ENCODE results near the gene ZNF620.
A peak's percentile ranks its signal among the peaks of the same experiment; 100 is the strongest.
"Not testable (repeated sequence)": the region's sequence is repeated elsewhere in the genome, so short reads cannot be mapped to it uniquely, and the experiment has no call there.

ZNF620 gene

DNA sequence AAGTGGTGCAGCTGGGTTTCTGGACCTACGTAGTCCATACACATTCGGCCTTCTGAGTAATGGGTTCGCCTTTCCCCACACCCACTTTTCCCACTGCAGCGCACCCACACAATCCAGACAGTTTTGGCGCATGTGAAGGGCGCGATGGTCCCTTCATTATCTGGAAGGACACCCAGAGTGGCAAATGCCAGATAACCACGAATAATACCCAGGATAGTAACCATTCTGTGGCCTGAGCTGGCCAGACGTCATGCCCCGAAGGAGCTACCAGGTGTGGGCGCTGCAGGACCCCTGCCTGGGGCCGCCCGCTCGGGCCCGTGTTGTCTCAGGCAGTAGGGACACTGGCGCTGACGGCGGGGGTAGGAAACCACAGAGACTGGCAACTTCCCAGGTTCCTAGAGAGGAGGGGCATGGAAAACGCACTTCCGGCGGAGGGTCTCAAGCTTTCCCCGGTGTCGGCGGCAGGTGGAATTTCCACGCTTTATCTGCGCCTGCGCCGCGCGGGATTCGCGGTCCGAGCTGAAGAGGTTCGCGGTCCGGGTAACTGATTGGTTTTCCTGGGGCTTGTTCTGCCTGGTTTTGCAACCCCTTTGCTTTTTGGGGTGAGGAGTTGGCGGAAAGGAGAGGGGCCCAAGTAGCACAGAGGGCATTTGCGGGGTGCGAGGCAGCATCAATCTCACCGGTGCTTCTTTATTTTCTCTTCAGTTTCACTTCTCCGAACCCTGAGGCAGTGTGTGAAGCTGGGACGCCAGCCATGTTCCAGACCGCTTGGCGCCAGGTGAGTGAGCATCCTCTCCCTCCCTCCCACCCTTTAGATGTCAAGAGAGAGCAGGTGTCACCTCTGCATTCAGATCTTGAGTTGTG, at the start of gene ZNF620:
TSS of gene ZNF620 (plus strand) at position 441 of the 864 bp plus-strand sequence. CDS start at position 755, 314 bp downstream.
- peak; percentile 68 for DNase-seq

DNA sequence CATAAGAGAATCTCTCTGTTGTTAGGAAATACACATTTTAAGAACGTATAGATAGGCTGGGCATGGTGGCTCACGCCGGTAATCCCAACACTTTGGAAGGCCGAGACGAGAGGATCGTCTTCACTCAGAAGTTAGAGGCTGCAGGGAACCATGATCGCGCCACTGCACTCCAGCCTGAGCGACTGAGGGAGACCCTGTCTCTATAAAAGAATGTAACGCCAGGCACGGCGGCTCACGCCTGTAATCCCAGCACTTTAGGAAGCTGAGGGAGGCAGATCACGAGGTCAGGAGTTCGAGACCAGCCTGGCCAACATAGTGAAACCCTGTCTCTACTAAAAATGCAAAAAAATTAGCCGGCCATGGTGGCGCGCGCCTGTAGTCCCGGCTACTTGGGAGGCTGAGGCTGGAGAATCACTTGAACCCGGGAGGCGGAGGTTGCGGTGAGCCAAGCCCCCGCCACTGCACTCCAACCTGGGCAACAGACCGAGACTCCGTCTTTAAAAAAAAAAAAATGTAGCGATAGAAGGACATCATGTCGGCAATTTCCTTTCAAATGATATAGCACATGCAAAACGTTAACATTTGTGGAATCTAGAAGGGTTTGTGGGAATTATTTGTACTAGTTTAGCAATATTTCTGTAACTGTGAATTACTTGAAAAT, 49.4 kb upstream of the ZNF620 start:
- no peak for DNase-seq

DNA sequence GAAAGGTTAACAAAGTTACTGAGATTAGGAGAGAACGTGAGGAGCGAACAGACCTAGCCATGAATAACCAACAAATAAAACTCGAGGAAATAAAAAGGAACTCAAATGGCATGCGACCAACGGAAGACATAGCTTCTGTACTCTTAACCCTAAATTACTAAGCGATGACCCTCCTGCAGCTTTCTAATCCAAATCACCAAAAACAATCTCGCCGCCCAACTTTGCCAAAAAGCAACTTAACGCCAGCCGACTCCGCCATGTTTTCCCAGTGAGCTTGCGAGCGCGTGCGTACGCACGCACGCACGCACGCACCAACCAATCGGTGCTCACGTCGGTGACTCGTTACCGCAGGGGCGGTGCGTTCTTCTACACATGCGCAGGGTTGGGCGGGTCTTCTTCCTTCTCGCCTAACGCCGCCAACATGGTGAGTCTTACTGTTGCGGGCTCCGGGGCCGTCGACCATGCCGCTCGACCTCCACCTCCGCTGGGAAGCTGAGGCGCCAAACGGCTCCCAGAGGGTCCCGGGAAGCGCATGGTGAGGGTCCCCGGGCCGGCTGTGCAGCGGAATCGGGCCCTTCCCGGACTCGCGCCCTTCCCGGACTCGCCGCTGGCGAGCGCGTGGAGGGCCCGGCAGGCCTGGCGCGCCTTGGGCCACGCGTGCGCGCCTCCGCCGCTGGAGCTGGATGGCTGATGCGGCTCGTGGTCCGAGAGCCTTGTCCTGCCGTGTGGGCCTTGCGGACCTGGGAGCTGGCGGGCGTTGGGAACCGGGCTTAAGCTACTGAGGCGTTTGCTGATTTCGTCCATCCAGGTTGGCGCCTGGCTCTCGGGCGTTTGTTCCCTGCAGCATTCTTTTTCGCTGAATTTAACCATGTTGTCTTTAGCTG, 48.7 kb upstream of the ZNF620 start, which contains the start of gene RPL14:
TSS of gene RPL14 (plus strand) at position 400 of the 884 bp plus-strand sequence. CDS start at position 533, 133 bp downstream.
- peak; percentile 75 for DNase-seq

DNA sequence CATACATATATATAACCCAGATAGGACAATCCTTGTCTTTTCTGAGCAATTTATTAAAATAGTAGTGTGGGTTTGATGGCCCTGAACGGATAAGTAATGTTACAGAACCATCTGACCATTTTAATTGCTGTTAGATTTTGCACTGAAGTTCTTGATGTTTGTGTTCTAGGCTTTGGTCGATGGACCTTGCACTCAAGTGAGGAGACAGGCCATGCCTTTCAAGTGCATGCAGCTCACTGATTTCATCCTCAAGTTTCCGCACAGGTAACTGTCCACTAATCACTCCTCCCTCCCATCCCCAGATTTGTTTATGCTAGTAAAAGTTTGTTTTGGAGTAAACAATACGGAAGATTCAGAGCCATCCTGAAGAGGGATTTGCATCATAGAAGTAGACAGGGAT, 47.4 kb upstream of the ZNF620 start:
- no peak for DNase-seq

DNA sequence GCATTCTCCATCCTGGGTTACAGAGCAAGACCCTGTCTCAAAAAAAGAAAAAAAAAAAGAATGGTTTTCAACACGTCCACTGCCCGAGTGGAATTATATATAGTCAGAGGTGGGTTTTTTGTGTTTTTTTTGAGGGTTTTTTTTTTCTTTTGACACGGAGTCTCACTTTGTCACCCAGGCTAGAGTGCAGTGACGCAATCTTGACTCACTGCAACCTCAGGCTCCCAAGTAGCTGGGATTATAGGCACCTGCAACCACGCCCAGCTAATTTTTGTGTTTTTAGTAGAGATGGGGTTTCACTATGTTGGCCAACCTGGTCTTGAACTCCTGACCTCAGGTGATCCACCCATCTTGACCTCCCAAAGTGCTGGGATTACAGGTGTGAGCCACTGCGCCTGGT, 45.4 kb upstream of the ZNF620 start:
- DNase-seq, result not testable (repeated sequence)

DNA sequence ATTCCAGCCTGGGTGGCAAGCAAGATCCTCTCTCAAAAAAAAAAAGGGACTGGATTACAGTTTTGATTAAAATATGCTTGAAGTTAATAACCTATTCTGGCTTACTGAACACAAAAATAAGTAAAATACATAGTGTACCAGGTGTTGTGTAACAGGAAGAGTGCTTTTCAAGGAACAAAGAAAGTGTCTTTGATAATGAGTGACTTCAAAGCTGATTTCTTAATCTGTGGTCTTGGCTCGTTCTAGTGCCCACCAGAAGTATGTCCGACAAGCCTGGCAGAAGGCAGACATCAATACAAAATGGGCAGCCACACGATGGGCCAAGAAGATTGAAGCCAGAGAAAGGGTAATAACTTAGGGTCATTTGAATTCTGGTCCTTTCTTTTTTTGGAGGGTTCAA, 44.7 kb upstream of the ZNF620 start:
- DNase-seq, result no peak

DNA sequence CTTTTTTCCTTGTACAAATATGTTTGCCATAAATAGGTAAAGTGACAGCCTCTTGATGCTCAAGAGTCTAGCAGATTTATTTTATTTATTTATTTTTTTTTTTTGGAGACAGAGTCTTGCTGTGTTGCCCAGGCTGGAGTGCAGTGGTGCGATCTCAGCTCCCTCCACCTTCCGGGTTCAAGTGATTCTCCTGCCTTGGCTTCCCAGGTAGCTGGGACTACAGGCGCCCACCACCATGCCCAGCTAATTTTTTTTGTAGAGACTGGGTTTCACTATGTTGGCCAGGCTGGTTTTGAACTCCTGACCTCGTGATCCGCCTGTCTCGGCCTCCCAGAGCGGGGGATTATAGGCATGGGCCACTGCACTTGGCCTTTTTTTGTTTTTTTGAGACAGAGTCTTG, 43.0 kb upstream of the ZNF620 start:
- not testable (repeated sequence) for DNase-seq

DNA sequence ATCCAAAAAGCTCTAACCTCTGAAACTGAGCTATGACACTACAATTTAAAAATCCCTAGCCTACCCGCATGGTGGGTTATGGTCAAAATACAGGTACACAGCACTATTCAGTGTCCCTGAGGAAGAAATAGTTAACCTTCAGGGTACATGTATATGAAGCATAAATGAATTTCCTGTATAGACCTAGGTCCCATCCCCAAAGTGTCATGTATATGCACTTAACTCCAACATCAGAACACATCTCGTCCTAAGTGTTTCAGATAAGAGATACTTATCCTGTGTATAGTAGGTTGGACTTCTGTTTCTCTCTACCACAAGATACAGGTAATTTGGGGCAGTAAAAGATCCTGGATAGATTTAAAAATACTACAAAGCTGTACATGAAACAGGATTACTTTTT, 42.3 kb upstream of the ZNF620 start:
- no peak for DNase-seq

DNA sequence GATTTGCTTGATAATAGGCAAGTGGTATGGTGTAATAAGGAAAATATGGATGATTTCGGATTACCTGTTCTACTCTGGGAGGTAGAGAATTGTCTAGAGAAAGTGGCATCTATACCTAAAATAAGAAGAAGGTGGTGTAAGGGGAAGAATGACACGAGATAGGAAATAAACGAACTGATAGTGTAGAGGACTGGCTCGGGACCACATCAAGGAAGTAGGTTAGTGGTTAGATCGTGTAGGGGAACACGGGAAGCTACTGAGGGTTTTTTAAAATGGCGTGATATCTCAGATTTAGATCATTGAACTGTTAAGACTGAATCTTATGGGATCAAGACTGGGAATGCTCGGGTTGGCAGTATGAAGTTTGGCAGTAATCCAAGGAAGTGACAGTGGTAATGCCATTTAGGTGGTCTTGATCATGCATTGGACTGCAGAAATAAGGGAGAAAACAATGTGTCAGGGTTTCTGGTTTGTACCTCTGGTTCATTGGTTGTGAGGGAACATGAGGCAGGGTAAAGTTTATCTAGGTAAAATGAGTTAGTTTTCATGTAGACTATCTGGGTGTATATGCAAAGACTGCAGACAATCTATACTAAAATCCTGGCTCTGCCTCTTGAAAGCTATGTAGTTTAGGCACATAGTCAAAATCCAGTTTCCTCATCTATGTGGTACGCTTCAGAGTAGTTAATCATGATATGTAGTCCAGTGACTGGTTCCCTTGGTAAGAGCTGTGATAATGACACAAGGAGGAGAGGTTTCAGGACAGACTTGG, 41.3 kb upstream of the ZNF620 start:
- no peak for DNase-seq

DNA sequence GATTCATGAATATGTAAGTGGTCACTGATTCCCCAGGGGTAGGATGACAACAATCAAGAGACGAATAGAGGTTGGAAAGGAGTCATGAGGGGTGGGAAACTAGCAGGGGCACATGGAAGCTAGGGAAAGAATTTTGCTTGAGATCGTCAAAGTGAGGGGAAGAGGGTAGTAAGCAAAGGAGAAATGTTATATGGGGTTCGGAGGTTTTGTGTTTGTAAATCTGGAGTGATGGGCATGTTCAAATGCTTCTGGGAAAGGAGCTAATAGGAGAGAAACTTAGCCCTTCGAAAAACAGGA, 40.8 kb upstream of the ZNF620 start:
- no peak for DNase-seq

DNA sequence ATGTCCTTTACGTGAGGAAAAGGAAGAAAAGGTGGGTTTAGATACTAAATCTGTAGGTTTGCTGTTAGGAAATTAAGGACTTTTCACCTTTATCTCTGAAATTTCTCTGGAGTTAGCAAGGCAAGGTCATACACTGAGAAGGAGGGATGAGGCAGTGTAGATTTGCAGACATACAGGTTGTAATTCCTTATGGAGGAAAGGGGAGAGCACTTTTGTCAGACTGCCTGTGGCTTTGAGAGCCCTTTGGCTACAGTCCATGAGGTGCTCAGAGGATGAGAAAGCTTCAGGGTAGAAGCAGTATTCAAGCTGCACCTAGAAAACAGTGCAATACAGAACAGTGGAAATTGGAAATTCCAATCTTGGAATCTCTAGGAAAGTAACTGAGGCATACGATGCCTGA, 40.4 kb upstream of the ZNF620 start:
- DNase-seq, result no peak

DNA sequence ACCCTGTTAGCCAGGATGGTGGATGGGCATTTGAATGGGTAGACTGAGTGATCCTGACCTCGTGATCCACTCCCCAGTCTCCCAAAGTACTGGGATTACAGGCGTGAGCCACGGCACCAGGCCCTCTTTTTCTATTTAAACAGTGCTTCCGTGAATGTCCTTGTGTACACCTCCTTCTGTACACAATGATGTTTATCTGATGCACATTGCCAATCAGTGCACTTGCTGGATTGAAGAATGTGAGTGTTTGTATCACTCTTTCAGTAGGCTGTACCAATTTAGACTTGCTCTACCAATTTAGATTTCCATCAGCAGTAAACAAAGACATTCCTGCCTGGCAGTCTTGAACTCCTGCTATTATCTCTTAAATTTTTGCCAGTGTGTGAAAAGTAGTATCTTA, 37.8 kb upstream of the ZNF620 start:
- no peak for DNase-seq

DNA sequence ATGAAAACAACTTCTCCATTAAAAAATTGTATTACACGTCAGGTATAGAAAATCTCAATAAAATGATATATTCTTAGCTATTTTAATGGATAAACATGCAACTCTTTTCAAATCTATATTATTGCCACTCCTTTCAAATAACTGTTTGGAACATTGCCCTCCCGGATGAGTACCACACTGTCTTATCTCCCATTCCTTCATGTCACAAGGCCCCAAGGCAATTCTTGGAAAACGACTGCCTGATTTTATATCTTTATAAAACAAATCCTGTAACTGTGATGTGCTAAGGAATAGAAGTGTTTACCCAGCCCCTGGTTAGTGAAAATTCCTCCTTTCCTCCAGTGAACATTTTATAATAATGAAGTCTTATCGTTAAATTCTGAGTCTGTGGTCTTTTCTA, 35.1 kb upstream of the ZNF620 start:
- no peak for DNase-seq

DNA sequence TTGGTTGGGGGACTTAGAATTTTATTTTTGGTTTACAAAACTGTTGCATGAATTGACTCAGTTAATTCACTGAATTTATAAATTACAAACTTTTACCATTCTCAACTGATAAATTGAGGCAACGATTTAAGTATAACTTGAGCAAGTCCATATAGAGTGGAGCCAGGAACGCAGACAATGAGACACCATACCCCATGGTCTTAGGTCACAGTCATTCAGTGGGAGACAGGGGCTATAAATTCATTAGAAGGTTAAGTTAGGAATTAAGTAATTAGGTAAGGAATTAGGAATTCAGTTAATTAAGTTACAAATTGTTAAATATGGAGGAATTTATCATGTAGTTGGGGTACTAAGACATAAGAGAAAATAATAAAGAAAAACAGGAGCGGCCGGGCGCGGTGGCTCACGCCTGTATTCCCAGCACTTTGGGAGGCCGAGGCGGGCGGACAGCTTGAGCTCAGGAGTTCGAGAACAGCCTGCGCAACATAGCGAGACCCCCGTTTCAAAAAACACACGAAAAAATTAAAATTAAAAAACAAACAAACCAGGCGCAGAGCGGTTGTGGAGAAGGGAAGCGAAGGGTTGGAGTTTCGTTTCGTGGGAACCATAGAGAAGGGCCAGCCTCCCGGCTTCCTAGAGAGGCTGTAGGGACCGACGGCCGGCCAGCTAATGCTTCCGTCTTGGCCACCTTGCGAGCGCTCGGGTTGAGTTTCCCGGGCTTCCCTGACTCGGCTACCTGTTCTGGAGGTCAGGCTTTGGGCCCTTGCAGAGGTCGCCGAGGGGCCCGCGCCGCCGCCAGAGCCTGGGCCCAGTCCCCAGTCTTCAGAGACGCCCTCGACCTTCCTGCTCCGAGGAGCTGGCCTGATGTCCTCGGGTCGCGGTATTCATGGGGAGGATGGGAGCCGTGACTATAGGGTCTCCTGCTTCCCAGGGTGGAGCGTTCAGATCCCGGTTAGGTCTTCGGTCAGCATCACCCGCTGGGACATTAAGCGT, 29.1 kb upstream of the ZNF620 start, which contains the start of gene ZNF619:
TSS of gene ZNF619 (plus strand) at position 645 of the 993 bp plus-strand sequence. CDS start 858 bp downstream, outside the sequence.
- peak; percentile 4 for DNase-seq

DNA sequence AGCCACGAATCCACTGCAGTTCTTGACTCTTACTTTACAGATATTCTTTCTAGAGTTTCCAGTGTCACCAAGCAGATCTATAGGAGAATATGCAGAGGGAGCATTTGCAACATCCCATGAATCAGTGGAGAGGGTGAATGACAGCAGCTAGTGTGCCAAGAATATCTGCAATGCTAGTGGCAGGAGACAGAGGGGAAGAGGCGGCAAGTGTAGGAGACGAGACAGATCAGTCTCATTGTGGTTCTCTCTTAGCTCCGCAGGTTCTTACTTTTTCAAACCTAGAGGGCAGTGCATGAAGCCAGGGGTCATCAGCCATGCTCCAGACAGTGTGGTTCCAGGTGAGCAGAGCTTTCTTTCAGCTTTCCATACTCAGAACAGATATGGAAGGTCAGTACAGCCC, 28.2 kb upstream of the ZNF620 start:
- DNase-seq, result no peak

DNA sequence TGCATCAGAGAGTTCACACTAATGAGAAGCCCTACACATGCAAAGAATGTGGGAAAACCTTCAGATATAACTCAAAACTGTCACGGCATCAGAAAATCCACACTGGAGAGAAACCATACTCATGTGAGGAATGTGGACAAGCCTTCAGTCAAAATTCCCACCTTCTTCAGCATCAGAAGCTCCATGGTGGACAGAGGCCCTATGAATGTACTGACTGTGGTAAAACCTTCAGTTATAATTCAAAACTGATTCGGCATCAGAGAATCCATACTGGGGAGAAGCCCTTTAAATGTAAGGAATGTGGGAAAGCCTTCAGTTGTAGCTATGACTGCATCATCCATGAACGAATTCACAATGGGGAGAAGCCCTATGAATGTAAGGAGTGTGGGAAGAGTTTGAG, 18.7 kb upstream of the ZNF620 start:
- no peak for DNase-seq

DNA sequence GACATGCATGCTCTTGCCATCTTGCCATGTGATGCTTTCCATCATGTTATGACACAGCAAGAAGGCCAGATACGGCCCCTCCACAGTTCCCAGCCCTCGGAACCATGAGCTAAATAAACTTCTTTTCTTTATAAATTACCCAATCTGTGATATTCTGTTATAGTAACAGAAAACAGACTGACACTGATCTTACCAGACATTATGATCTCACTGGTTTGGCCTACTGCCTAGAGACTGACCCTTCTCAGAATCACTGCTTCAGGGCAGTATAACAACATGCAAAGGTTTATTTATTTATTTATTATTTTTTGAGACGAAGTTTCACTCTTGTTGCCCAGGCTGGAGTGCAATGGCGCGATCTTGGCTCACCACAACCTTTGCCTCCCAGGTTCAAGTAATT, 14.9 kb upstream of the ZNF620 start:
- no peak for DNase-seq

DNA sequence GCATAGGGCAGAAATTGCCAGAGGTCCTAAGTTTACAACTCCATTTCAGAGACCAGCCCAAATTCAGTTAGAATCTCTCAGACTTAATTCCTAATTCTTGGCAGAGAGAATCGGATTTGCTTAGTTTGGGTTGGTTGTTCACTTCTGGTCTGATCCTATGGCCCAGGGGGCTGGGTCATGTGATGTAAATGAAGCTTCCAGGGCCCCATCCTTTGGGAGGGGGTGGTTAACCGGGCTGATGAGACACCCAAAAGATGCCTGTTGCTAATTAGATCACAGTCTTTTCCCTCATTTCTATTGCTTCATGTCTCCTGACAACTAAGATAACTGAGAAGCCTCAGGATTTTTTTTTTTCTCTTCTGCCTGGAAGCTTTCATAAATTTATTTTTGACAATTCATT, 11.1 kb upstream of the ZNF620 start:
- no peak for DNase-seq

DNA sequence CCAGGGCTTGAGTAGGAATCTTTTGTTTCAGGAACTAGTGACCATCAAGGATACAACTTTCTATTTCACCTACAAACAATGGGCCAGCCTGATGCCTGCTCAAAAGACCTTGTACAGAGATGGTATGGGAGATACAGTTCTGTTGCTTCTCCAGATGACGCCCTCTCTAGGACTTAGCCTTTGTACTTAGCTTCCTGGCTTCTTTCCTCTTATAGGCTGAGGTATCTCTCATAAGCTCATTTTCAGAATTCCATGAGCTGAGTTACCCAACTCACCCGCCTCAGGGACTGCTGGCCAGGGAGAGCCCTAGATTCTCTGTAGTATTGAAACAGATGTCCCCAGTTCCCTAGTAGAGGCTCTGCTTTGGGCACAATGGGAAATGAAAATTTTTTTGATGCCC, 8.6 kb upstream of the ZNF620 start:
- no peak for DNase-seq

DNA sequence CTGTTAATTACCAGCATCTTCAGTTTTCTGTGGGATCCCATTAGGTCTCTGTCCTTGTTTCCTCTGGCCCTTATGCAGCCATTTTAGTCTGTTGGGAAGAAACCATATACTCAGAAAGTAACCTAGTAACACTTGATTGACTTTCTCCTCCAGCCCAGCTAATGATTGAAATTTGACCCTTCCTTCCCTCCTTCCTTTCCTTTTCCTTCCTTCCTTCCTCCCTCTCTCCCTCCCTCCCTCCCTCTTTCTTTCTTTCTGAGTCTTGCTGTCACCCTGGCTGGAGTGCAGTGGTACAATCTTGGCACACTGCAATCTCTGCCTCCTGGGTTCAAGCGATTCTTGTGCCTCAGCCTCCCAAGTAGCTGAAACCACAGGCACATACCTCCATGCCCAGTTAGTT, 5.9 kb upstream of the ZNF620 start:
- no peak for DNase-seq

DNA sequence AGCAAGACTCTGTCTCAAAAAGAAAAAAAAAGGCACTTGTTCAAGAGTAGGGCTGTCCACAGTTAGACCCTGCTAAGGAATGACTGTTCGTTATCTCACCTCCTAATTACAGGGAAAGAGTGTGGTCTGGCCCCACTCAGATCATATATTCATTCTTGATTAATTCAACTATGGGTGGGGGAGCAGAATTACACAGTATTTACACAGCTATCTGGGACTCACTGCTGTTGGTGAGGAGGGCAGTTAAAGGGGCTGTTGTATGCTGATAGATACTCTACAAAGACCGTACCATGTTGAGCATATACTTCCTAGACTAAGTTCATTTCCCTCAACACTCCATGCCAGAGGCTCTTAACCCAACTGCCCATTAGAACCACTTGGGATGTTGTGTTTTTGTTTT, 3.8 kb upstream of the ZNF620 start:
- DNase-seq, result no peak

Data from NCI-H1436 (cell line).